ENCODE results near the gene FBXW2. TPM values are rescaled to one million over a fixed set of nuclear protein-coding genes. Genes with fewer than 3 reads are reported as not detected.
A peak's percentile ranks its signal among the peaks of the same experiment; 100 is the strongest.

FBXW2 gene
- polyA plus RNA-seq, 1 experiment = 69.0 TPM

DNA sequence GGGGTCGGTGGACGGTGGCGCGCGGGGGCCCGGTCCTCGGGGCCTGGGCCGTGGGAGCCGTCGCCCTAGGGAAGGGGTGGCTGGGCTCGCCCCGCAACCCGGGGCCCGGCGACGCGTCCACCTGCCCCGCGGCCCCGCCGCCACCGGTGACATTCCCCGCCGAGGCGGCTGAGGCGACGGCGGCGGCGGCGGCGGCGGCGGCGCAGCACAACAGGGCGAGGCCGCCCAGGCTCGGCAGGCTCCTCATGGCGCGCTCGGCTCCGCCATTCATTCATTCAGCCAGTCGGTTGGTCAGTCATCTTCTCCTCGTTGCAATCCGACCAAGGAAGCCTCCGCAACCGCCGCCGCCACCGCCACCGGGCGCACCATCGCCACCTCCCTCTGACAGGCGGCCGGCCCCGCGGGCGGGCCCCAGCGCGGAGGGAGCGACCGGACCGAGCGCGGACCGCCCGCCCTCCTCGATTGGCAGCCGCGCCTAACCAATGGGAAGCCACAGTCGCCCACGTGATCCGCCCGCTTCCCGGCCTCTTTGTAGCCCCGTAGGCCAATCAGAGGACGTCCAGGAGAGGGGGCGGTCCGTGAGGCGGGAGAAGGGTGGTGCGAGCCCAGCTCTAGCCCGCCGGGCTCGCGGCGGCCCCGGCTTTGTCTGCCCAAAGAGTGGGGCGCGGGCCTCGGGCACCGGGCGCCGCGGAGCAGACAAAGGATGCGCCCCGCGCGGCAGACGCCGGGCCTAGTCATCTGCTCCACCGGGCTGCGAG lies 78.9 kb downstream of the FBXW2 start, which contains the start of gene MEGF9:
Gene MEGF9, minus strand, starts transcription at position 383 of the 758 bp plus-strand sequence. Its CDS starts 112 bp downstream, at position 271.
- POLR2A ChIA-PET = interaction anchor here (0.5 to 2.3 kb wide), 5 partner anchors 9 to 70 kb away, joined by 3 to 31 read pairs (median 6); no protein-coding TSS in a partner anchor
- H3K27me3 ChIP-seq (ENCODE audit: control insufficient read depth, insufficient read depth, low read length) = no peaks in the 10 kb centered on the region
- TF ChIP-seq, protein P1, sequence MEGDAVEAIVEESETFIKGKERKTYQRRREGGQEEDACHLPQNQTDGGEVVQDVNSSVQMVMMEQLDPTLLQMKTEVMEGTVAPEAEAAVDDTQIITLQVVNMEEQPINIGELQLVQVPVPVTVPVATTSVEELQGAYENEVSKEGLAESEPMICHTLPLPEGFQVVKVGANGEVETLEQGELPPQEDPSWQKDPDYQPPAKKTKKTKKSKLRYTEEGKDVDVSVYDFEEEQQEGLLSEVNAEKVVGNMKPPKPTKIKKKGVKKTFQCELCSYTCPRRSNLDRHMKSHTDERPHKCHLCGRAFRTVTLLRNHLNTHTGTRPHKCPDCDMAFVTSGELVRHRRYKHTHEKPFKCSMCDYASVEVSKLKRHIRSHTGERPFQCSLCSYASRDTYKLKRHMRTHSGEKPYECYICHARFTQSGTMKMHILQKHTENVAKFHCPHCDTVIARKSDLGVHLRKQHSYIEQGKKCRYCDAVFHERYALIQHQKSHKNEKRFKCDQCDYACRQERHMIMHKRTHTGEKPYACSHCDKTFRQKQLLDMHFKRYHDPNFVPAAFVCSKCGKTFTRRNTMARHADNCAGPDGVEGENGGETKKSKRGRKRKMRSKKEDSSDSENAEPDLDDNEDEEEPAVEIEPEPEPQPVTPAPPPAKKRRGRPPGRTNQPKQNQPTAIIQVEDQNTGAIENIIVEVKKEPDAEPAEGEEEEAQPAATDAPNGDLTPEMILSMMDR (IDR thresholded peaks at IDR 0.05; ENCODE audit: low read depth, low read length) = no peak
- peak within 1 kb of the TSS; percentile 49 for H3K27ac ChIP-seq (ENCODE audit: low read depth, low read length)
- CTCF ChIA-PET = no interaction called here
- H3K9me3 ChIP-seq (ENCODE audit: control insufficient read depth, insufficient read depth, low read length) = no peaks in the 10 kb centered on the region
- H3K4me3 ChIP-seq (ENCODE audit: low read depth, low read length) = peak within 1 kb of the TSS; percentile 77
- DNase-seq (ENCODE audit: low read depth, low spot score) = peak; percentile 91

DNA sequence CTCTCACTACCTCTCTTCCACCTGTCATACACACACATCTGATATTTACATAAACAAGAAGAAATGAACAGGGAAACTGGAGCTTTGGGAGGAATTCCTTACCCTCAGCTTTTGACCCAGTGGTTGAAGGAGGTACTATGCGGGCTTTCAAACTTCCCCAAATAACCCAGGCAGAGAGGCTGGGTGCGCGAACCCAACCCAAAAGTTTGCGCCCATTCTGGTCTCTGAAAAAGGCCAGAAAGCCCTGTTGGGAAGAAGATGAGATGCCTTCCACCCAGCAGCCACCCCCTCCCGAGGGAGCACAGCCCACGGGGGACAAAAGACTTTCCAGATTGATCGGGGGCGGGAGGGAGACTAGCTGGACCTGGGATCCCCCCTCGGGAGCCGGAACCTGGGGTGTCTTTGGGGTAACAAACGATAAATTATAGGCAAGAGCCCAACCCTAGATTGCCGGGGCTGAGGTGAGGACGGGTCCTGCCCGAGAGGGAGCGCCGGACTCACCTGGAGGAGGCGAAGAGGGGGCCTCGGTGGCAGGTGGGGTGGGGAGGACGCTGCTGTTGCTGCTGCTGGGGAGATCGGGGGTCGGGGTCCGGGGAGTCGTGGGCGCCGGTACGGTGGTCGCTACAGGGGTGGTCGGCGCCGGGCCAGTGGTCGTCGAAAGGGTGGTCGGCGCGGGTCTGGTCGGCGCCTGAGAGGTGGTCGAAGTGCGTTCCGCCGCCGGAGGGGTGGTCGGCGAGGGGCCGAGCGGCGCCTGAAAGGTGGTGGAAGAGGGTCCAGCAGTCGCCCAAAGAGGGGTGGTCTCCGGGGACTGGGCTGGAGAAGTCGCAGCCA lies 79.7 kb downstream of the FBXW2 start:
- POLR2A ChIA-PET = interaction anchor here (1.1 kb wide), 1 partner anchor 17 kb away, joined by 3 read pairs; no protein-coding TSS in a partner anchor
- H3K9me3 ChIP-seq (ENCODE audit: control insufficient read depth, insufficient read depth, low read length) = no peaks in the 10 kb centered on the region
- no peak for DNase-seq (ENCODE audit: low read depth, low spot score)
- CTCF ChIA-PET = no interaction called here
- TF ChIP-seq, protein P1 (IDR thresholded peaks at IDR 0.05; ENCODE audit: low read depth, low read length) = no peak
- peak overlapping the region; percentile 77 for H3K4me3 ChIP-seq (ENCODE audit: low read depth, low read length)
- no peaks in the 10 kb centered on the region for H3K27me3 ChIP-seq (ENCODE audit: control insufficient read depth, insufficient read depth, low read length)
- H3K27ac ChIP-seq (ENCODE audit: low read depth, low read length) = no peak overlapping the region

DNA sequence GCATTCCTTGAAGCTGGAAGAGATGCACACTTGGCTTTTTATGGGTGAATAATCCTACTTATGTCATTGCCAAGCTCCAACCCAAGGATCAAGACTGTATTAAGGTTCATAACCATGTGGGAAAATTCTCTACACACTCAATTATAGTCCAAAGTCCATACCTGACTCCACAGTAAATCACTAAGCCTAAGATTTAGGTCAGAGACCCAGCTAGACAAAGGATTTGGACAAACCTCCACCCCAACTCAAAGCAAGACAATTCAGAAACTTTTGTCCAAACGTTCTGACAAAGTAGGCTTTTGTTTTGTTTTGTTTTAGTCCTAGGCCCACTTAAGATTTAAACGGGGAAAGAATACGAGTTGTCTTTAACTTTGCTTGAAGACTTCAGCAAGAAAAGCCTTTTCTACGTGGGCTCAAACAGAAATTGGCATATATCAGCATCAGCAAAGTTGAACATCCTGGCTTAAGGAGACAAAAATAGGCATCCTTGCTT lies 80.6 kb downstream of the FBXW2 start:
- TF ChIP-seq, protein P1 (IDR thresholded peaks at IDR 0.05; ENCODE audit: low read depth, low read length) = no peak
- no peaks in the 10 kb centered on the region for H3K9me3 ChIP-seq (ENCODE audit: control insufficient read depth, insufficient read depth, low read length)
- CTCF ChIA-PET = interaction anchor here (0.6 to 1.4 kb wide), 2 partner anchors 87 to 92 kb away, joined by 6 to 9 read pairs; no protein-coding TSS in a partner anchor
- peak overlapping the region; percentile 77 for H3K4me3 ChIP-seq (ENCODE audit: low read depth, low read length)
- DNase-seq (ENCODE audit: low read depth, low spot score) = no peak
- POLR2A ChIA-PET = interaction anchor here (1.1 kb wide), 1 partner anchor 18 kb away, joined by 3 read pairs; no protein-coding TSS in a partner anchor
- H3K27me3 ChIP-seq (ENCODE audit: control insufficient read depth, insufficient read depth, low read length) = no peaks in the 10 kb centered on the region
- H3K27ac ChIP-seq (ENCODE audit: low read depth, low read length) = no peak overlapping the region

DNA sequence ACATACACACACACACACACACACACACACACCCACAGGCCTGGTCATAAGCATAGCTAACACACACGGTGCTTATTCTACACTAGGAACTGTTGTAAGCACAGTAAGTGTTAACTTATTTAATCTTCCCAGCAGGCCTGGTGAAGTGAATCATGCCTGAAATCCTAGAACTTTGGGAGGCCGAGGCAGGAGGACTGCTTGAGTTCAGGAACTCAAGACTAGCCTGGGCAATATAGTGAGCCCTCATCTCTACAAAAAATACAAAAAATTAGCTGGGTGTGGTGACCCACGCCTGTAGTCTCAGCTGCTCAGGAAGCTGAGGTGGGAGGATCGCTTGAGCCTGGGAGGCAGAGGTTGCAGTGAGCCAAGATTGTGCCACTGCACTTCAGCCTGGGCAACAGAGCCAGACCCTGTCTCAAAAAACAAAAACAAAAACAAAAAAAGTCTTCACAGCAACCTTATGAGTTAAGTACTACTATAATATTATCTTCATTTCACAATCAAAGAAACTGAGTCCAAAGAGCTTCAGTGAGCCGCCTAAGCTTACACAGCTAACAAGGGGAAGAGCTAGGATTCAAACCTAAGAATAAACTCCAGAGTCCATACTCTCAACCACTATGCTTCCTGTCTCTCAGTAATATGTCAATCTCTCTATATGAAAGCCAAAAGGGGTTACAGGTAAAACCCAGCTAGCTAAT lies 81.2 kb downstream of the FBXW2 start:
- DNase-seq (ENCODE audit: low read depth, low spot score) = no peak
- POLR2A ChIA-PET = interaction anchor here (1.1 kb wide), 1 partner anchor 19 kb away, joined by 3 read pairs; no protein-coding TSS in a partner anchor
- H3K4me3 ChIP-seq (ENCODE audit: low read depth, low read length) = peak overlapping the region; percentile 77
- H3K27me3 ChIP-seq (ENCODE audit: control insufficient read depth, insufficient read depth, low read length) = no peaks in the 10 kb centered on the region
- CTCF ChIA-PET = interaction anchor here (0.6 to 1.4 kb wide), 2 partner anchors 86 to 92 kb away, joined by 6 to 9 read pairs; no protein-coding TSS in a partner anchor
- no peak overlapping the region for H3K27ac ChIP-seq (ENCODE audit: low read depth, low read length)
- TF ChIP-seq, protein P1 (IDR thresholded peaks at IDR 0.05; ENCODE audit: low read depth, low read length) = no peak
- H3K9me3 ChIP-seq (ENCODE audit: control insufficient read depth, insufficient read depth, low read length) = no peaks in the 10 kb centered on the region

Measured in AG04450 (cell line).